GM12878 (cell line): ENCODE results near the gene PALLD.

Source experiments
- CEBPB ChIP-seq, 2 experiments: fragments of 150-350 bp in 1 of 2; IDR thresholded peaks; 2 replicates each; pipeline ENCODE4 v1.6.1; 2012 to 2014; ENCODE audit warnings: low read depth in 2 of 2, low read length in 2 of 2, borderline replicate concordance in 1 of 2, inconsistent platforms in 1 of 2
- CHD4 ChIP-seq: fragments of 200-600 bp; sonication (generic); IDR thresholded peaks from 2 replicates; pipeline ENCODE4 v1.6.1; 2016; ENCODE audit warnings: mild to moderate bottlenecking
- FOXM1 ChIP-seq: IDR thresholded peaks from 2 replicates; pipeline ENCODE4 v1.6.1; 2012; ENCODE audit warnings: low read depth, mild to moderate bottlenecking, inconsistent platforms, low read length, moderate library complexity
- MTA3 ChIP-seq: IDR thresholded peaks from 2 replicates; pipeline ENCODE4 v1.6.1; 2012; ENCODE audit warnings: low read length, inconsistent platforms, borderline replicate concordance
- NR2C2 ChIP-seq: IDR thresholded peaks from 2 replicates; pipeline ENCODE4 v1.6.1; 2011; ENCODE audit warnings: borderline replicate concordance, low read depth; ENCODE audit not compliant: control insufficient read depth, insufficient read length
- POLR2A ChIP-seq: IDR thresholded peaks from 2 replicates; pipeline ENCODE4 v1.6.1; 2011; ENCODE audit warnings: low read depth, mild to moderate bottlenecking, low read length
- RCOR1 ChIP-seq: conservative IDR thresholded peaks from 2 replicates; pipeline ENCODE4 v1.6.1; 2012; ENCODE audit warnings: low read depth, low read length, improper control_type of control experiment
- RFX5 ChIP-seq: IDR thresholded peaks from 2 replicates; pipeline ENCODE4 v1.6.1; 2011; ENCODE audit warnings: low read depth, low read length, improper control_type of control experiment
- TF ChIP-seq, protein P1 (sequence below), 3 experiments: IDR thresholded peaks in 2 of 3; conservative IDR thresholded peaks in 1 of 3; 2 replicates each; pipeline ENCODE4 v1.5.1; 2011; ENCODE audit warnings: low read depth in 3 of 3, low read length in 3 of 3, mild to moderate bottlenecking in 3 of 3, control low read depth in 2 of 3, moderate library complexity in 2 of 3, inconsistent platforms in 1 of 3, mixed read lengths in 1 of 3; ENCODE audit not compliant: control insufficient read depth in 2 of 3, insufficient read depth in 1 of 3; ENCODE audit errors: extremely low read depth in 1 of 3
- TF ChIP-seq, protein P2 (sequence below): fragments of 450-650 bp; IDR thresholded peaks from 2 replicates; pipeline ENCODE4 v1.6.1; 2017; ENCODE audit warnings: low read depth, mild to moderate bottlenecking, moderate library complexity
- TF ChIP-seq, protein P3 (sequence below): IDR thresholded peaks from 2 replicates; pipeline ENCODE4 v1.6.1; 2011; ENCODE audit warnings: mild to moderate bottlenecking, low read depth, low read length, moderate library complexity; ENCODE audit not compliant: insufficient replicate concordance
- TF ChIP-seq, protein P4 (sequence below): fragments of 450-650 bp; formaldehyde crosslinking; IDR thresholded peaks from 2 replicates; pipeline ENCODE4 v1.5.0; 2022; ENCODE audit warnings: mild to moderate bottlenecking, missing genetic modification characterization
- TF ChIP-seq, protein P5 (sequence below): IDR thresholded peaks from 2 replicates; pipeline ENCODE4 v1.6.1; 2012; ENCODE audit warnings: mild to moderate bottlenecking, low read depth, low read length

DNA sequence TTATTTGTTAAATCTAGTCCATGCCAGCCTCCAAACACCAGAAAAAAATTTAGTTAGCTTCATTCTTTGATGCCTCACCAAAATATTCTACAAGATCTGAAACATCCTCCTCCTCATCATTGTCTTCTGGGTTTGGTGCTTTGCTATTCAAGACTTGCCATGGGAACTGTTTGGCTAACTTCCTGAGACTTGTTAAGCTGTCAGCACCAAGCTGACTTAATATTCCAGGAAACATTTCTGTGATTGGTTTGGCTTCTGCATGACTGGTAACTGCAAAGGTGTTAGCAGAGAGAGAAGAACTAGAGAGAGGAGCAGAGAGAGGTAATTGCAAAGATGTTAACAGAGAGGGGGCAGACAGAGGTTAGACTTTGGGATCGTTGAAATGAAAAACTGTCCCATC, 101.3 kb downstream of the PALLD start:
- TF ChIP-seq, protein P1, sequence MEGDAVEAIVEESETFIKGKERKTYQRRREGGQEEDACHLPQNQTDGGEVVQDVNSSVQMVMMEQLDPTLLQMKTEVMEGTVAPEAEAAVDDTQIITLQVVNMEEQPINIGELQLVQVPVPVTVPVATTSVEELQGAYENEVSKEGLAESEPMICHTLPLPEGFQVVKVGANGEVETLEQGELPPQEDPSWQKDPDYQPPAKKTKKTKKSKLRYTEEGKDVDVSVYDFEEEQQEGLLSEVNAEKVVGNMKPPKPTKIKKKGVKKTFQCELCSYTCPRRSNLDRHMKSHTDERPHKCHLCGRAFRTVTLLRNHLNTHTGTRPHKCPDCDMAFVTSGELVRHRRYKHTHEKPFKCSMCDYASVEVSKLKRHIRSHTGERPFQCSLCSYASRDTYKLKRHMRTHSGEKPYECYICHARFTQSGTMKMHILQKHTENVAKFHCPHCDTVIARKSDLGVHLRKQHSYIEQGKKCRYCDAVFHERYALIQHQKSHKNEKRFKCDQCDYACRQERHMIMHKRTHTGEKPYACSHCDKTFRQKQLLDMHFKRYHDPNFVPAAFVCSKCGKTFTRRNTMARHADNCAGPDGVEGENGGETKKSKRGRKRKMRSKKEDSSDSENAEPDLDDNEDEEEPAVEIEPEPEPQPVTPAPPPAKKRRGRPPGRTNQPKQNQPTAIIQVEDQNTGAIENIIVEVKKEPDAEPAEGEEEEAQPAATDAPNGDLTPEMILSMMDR (IDR thresholded peaks at IDR 0.05 in 2 of 3, conservative IDR thresholded peaks at IDR 0.05 in 1 of 3; ENCODE audit: control insufficient read depth in 2 of 3, extremely low read depth in 1 of 3, insufficient read depth in 1 of 3, low read depth in 3 of 3, low read length in 3 of 3), result no peak
- TF ChIP-seq, protein P2, sequence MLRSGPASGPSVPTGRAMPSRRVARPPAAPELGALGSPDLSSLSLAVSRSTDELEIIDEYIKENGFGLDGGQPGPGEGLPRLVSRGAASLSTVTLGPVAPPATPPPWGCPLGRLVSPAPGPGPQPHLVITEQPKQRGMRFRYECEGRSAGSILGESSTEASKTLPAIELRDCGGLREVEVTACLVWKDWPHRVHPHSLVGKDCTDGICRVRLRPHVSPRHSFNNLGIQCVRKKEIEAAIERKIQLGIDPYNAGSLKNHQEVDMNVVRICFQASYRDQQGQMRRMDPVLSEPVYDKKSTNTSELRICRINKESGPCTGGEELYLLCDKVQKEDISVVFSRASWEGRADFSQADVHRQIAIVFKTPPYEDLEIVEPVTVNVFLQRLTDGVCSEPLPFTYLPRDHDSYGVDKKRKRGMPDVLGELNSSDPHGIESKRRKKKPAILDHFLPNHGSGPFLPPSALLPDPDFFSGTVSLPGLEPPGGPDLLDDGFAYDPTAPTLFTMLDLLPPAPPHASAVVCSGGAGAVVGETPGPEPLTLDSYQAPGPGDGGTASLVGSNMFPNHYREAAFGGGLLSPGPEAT, result no peak
- TF ChIP-seq, protein P3, sequence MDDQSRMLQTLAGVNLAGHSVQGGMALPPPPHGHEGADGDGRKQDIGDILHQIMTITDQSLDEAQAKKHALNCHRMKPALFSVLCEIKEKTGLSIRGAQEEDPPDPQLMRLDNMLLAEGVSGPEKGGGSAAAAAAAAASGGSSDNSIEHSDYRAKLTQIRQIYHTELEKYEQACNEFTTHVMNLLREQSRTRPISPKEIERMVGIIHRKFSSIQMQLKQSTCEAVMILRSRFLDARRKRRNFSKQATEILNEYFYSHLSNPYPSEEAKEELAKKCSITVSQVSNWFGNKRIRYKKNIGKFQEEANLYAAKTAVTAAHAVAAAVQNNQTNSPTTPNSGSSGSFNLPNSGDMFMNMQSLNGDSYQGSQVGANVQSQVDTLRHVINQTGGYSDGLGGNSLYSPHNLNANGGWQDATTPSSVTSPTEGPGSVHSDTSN, result no peak
- TF ChIP-seq, protein P4, sequence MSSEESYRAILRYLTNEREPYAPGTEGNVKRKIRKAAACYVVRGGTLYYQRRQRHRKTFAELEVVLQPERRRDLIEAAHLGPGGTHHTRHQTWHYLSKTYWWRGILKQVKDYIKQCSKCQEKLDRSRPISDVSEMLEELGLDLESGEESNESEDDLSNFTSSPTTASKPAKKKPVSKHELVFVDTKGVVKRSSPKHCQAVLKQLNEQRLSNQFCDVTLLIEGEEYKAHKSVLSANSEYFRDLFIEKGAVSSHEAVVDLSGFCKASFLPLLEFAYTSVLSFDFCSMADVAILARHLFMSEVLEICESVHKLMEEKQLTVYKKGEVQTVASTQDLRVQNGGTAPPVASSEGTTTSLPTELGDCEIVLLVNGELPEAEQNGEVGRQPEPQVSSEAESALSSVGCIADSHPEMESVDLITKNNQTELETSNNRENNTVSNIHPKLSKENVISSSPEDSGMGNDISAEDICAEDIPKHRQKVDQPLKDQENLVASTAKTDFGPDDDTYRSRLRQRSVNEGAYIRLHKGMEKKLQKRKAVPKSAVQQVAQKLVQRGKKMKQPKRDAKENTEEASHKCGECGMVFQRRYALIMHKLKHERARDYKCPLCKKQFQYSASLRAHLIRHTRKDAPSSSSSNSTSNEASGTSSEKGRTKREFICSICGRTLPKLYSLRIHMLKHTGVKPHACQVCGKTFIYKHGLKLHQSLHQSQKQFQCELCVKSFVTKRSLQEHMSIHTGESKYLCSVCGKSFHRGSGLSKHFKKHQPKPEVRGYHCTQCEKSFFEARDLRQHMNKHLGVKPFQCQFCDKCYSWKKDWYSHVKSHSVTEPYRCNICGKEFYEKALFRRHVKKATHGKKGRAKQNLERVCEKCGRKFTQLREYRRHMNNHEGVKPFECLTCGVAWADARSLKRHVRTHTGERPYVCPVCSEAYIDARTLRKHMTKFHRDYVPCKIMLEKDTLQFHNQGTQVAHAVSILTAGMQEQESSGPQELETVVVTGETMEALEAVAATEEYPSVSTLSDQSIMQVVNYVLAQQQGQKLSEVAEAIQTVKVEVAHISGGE (CRISPR knock-in tag), result no peak
- no peak for TF ChIP-seq NR2C2
- TF ChIP-seq CEBPB (IDR thresholded peaks at IDR 0.05; ENCODE audit: borderline replicate concordance in 1 of 2, low read depth in 2 of 2, low read length in 2 of 2), result no peak
- no peak for TF ChIP-seq MTA3
- TF ChIP-seq RCOR1, result no peak
- TF ChIP-seq RFX5, result no peak
- TF ChIP-seq, protein P5, sequence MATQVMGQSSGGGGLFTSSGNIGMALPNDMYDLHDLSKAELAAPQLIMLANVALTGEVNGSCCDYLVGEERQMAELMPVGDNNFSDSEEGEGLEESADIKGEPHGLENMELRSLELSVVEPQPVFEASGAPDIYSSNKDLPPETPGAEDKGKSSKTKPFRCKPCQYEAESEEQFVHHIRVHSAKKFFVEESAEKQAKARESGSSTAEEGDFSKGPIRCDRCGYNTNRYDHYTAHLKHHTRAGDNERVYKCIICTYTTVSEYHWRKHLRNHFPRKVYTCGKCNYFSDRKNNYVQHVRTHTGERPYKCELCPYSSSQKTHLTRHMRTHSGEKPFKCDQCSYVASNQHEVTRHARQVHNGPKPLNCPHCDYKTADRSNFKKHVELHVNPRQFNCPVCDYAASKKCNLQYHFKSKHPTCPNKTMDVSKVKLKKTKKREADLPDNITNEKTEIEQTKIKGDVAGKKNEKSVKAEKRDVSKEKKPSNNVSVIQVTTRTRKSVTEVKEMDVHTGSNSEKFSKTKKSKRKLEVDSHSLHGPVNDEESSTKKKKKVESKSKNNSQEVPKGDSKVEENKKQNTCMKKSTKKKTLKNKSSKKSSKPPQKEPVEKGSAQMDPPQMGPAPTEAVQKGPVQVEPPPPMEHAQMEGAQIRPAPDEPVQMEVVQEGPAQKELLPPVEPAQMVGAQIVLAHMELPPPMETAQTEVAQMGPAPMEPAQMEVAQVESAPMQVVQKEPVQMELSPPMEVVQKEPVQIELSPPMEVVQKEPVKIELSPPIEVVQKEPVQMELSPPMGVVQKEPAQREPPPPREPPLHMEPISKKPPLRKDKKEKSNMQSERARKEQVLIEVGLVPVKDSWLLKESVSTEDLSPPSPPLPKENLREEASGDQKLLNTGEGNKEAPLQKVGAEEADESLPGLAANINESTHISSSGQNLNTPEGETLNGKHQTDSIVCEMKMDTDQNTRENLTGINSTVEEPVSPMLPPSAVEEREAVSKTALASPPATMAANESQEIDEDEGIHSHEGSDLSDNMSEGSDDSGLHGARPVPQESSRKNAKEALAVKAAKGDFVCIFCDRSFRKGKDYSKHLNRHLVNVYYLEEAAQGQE, result no peak
- no peak for TF ChIP-seq FOXM1
- TF ChIP-seq POLR2A, result no peak
- TF ChIP-seq CHD4, result no peak
